Mesendoderm (in vitro differentiated cells): ENCODE measurements around the gene MAT1A.
"Not testable (repeated sequence)": the region's sequence is repeated elsewhere in the genome, so short reads cannot be mapped to it uniquely, and the experiment has no call there.

Experiments
- DNase-seq: peaks from one replicate; pipeline ENCODE4 v3.0.0; 2013
- H2AK5ac ChIP-seq: 2 replicates; pipeline ENCODE4 v1.6.1; 2013; ENCODE audit warnings: low read length, inconsistent platforms
- H2BK120ac ChIP-seq: 2 replicates; pipeline ENCODE4 v1.6.1; 2013; ENCODE audit warnings: low read depth, mild to moderate bottlenecking, low read length, moderate library complexity, mixed read lengths
- H2BK15ac ChIP-seq: replicated peaks from 2 replicates; pipeline ENCODE4 v1.6.1; 2013; ENCODE audit warnings: low read depth, mild to moderate bottlenecking, moderate library complexity
- H2BK5ac ChIP-seq: 2 replicates; pipeline ENCODE4 v1.6.1; 2013; ENCODE audit warnings: low read length, inconsistent platforms
- H3K18ac ChIP-seq: 2 replicates; pipeline ENCODE4 v1.6.1; 2013; ENCODE audit warnings: mild to moderate bottlenecking, low read length, mixed read lengths
- H3K23ac ChIP-seq: one replicate; pipeline ENCODE4 v1.6.1; 2013; ENCODE audit warnings: low read length
- H3K27ac ChIP-seq: 2 replicates; pipeline ENCODE4 v1.5.1; 2013; ENCODE audit warnings: low read depth, mild to moderate bottlenecking, inconsistent platforms, low read length, moderate library complexity
- H3K27me3 ChIP-seq: 2 replicates; pipeline ENCODE4 v1.6.1; 2013; ENCODE audit warnings: low read length, control low read depth, mild to moderate bottlenecking, inconsistent platforms; ENCODE audit not compliant: insufficient read depth, poor library complexity
- H3K36me3 ChIP-seq: 2 replicates; pipeline ENCODE4 v1.6.1; 2013; ENCODE audit warnings: low read length, inconsistent platforms; ENCODE audit not compliant: control insufficient read depth, insufficient read depth
- H3K4ac ChIP-seq: one replicate; pipeline ENCODE4 v1.6.1; 2013; ENCODE audit warnings: low read depth, mild to moderate bottlenecking, low read length, moderate library complexity
- H3K4me1 ChIP-seq: 2 replicates; pipeline ENCODE4 v1.6.1; 2013; ENCODE audit warnings: low read depth, low read length, inconsistent platforms; ENCODE audit not compliant: control insufficient read depth
- H3K4me2 ChIP-seq: 2 replicates; pipeline ENCODE4 v1.6.1; 2013; ENCODE audit warnings: low read length
- H3K4me3 ChIP-seq: 2 replicates; pipeline ENCODE4 v1.5.1; 2013; ENCODE audit warnings: mild to moderate bottlenecking, low read length
- H3K56ac ChIP-seq: one replicate; pipeline ENCODE4 v1.6.1; 2013; ENCODE audit warnings: low read length
- H3K79me1 ChIP-seq: 2 replicates; pipeline ENCODE4 v1.6.1; 2013; ENCODE audit warnings: low read length, inconsistent platforms
- H3K79me2 ChIP-seq: 2 replicates; pipeline ENCODE4 v1.6.1; 2013; ENCODE audit warnings: mild to moderate bottlenecking, low read length; ENCODE audit not compliant: control insufficient read depth, insufficient read depth
- H3K9ac ChIP-seq: 2 replicates; pipeline ENCODE4 v1.6.1; 2013; ENCODE audit warnings: low read length, inconsistent platforms
- H4K5ac ChIP-seq: one replicate; pipeline ENCODE4 v1.6.1; 2013; ENCODE audit warnings: low read length
- H4K8ac ChIP-seq: one replicate; pipeline ENCODE4 v1.6.1; 2013; ENCODE audit warnings: low read depth, mild to moderate bottlenecking, control low read depth, low read length, moderate library complexity
- WGBS: extraction: QIAGEN DNeasy Blood & Tissue Kit; methylation state at CpG from one replicate; pipeline ENCODE4 v1.1.7; 2013; ENCODE audit warnings: low lambda C conversion rate, missing lambda C conversion rate; ENCODE audit not compliant: insufficient coverage; ENCODE audit errors: extremely low coverage; 5-methylcytosine and 5-hydroxymethylcytosine counted together

MAT1A gene

DNA sequence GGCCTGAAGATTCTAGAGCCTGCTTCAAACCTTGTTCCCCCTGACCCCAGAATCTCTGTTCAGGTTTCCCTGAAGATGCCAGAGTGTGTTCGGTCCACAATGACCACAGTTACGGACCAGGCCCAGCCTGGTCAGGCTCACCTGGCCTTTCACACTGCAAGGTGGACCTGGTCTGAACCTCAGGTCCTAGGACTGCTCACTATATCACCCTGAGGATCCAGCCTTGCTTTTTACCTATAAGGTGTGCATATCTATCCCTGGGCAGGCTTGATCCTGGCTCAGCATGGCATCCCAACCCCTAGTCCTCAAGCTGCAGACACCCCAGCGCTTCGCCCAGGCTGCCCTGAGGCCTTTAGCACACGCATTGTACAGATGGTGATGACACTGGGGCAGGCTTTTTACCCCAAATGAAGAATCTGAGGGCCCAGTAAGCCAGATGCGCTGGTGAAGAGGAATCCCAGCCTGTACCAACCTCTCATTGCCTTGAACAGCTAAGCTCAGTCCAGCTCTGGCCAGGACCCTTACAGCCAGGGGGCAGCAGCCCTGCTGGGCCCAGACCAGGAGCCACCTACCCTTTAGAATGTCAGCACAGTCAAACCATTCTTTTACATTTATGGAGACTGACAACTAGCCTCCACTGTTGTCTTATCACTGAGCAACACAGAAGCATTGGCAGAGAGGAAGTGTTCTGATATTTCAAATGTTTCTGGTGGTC lies 28.0 kb downstream of the MAT1A start:
- Histone ChIP-seq H2BK120ac (no peak overlapping the region), H3K36me3 (no peaks in the 10 kb centered on the region), H3K9ac (no peak overlapping the region), H2BK15ac (no peak overlapping the region), H3K79me2 (no peaks in the 10 kb centered on the region), H3K4me2 (no peak overlapping the region), H3K27ac (no peak overlapping the region), H3K18ac (no peak overlapping the region), H3K4me1 (peaks cover 7% of the 10 kb centered on the region), H4K5ac (no peak overlapping the region), H3K4ac (no peak overlapping the region), H3K79me1 (no peaks in the 10 kb centered on the region), H4K8ac (no peak overlapping the region), H3K23ac (no peak overlapping the region), H2AK5ac (no peak overlapping the region), H2BK5ac (no peak overlapping the region), H3K27me3 (no peaks in the 10 kb centered on the region), H3K4me3 (no peak overlapping the region), H3K56ac (no peak overlapping the region)
- no peak for DNase-seq
- WGBS, result no CpG with 5 or more reads among the region's 6 CpGs

DNA sequence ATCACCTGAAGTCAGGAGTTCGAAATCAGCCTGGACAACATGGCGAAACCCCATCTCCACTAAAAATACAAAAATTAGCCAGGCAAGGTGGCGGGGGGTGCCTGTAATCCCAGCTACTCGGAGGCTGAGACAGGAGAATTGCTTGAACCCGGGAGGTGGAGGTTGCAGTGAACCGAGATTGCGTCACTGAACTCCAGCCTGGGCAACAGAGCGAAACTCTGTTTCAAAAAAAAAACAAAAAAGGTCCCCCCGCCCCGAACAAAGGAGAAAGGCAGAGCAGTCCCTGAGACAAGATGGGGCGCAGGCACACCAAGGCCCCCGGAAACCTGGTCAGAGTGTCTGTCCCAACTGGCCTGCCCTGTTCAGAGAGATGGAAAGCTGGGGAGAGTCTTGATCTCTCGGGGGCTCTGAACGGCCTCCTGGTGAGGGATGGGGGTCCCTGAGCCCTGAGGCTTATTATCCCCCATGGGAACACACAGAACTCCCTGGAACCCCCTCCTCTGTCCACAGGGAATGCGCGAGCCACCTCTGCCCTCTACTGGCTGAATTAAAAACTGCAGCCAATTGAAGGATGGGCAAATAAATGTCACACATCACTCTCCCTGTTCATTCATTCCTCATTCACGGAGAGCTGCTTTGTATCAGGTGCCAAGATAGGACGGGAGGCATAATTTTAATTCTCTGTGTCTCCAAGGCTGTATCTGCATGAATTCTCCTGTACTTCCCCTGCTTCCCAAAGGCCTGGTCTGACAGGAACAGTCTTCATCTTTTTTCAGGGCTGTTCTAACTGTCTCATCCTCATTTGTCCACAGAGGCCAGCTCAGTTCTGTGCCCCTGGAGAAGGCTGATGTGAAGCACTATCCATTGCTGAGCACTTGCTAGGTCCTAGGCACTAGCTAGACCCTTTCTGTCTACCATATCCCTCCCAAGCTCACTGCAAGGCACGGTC lies 28.9 kb downstream of the MAT1A start:
- no peaks in the 10 kb centered on the region for H3K36me3 ChIP-seq
- no peak overlapping the region for H2BK120ac ChIP-seq
- no peak overlapping the region for H3K9ac ChIP-seq
- H3K4me2 ChIP-seq, result no peak overlapping the region
- no peak overlapping the region for H2BK15ac ChIP-seq
- H3K79me2 ChIP-seq, result no peaks in the 10 kb centered on the region
- H4K8ac ChIP-seq, result no peak overlapping the region
- no peak overlapping the region for H3K23ac ChIP-seq
- H2AK5ac ChIP-seq, result no peak overlapping the region
- no peak overlapping the region for H3K56ac ChIP-seq
- no peak overlapping the region for H2BK5ac ChIP-seq
- H4K5ac ChIP-seq, result no peak overlapping the region
- no peak overlapping the region for H3K4me3 ChIP-seq
- H3K27me3 ChIP-seq, result no peaks in the 10 kb centered on the region
- H3K18ac ChIP-seq, result no peak overlapping the region
- H3K4ac ChIP-seq, result no peak overlapping the region
- no CpG with 5 or more reads among the region's 19 CpGs for WGBS
- peak; percentile 47 for DNase-seq
- no peak overlapping the region for H3K27ac ChIP-seq
- peaks cover 3% of the 10 kb centered on the region for H3K4me1 ChIP-seq
- no peaks in the 10 kb centered on the region for H3K79me1 ChIP-seq

DNA sequence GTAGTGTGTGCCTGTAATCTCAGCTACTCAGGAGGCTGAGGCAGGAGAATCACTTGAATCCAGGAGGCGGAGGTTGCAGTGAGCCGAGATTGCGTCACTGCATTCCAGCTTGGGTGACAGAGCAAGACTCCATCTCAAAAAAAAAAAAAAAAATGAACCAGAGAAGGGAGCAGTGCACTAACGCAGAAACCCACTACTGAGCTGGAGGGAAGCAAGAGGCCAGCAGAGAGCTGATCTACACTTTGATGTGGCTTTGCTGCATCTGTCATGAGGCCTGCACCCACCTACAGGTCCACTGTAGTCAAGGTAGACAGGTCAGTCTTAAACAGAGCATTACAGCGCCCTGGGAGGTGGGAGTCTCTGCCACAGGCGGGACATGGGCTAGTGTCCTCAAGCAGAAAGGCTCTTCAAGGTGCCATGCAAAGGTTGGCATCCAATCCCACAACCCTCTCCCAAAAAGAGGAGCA lies 30.0 kb downstream of the MAT1A start:
- Histone ChIP-seq H4K5ac (no peak overlapping the region), H3K4me1 (peaks cover under 1% of the 10 kb centered on the region), H3K27me3 (no peaks in the 10 kb centered on the region), H3K36me3 (no peaks in the 10 kb centered on the region), H3K9ac (no peak overlapping the region), H2BK120ac (no peak overlapping the region), H3K4ac (no peak overlapping the region), H3K4me2 (no peak overlapping the region), H2BK15ac (no peak overlapping the region), H2BK5ac (no peak overlapping the region), H3K79me1 (no peaks in the 10 kb centered on the region), H3K4me3 (no peak overlapping the region), H4K8ac (no peak overlapping the region), H3K23ac (no peak overlapping the region), H3K56ac (no peak overlapping the region), H3K27ac (no peak overlapping the region), H2AK5ac (no peak overlapping the region), H3K18ac (no peak overlapping the region), H3K79me2 (no peaks in the 10 kb centered on the region)
- peak; percentile 33 for DNase-seq
- no CpG with 5 or more reads among the region's 6 CpGs for WGBS

DNA sequence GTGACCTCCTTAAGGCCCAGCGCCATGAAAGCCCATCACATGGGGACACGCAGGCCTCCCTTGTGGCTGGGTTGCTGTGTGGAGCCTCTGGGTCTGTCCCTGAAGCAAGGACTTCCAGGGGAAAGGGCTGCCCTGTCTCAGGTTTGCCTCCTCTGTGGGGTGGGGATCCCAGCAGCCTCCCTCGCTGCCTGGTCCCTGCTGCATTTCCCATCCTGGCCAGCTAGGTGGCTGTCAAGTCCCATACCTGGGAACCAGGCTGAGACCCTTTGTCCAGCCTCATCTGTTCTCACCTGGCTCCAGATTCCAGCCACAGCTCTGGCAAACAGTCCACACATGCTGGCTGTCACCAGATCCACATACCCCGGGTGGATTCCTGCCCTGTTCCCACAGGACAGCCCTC lies 32.7 kb downstream of the MAT1A start:
- H3K27ac ChIP-seq, H3K9ac ChIP-seq, H2BK5ac ChIP-seq, H3K79me2 ChIP-seq, H3K4me1 ChIP-seq, H3K4me3 ChIP-seq, H3K27me3 ChIP-seq, H2AK5ac ChIP-seq, H3K4ac ChIP-seq, H2BK15ac ChIP-seq, H3K18ac ChIP-seq, H4K8ac ChIP-seq, H3K36me3 ChIP-seq, H4K5ac ChIP-seq, H3K23ac ChIP-seq, H3K4me2 ChIP-seq, H2BK120ac ChIP-seq, H3K79me1 ChIP-seq: not testable (repeated sequence)
- H3K56ac ChIP-seq, result peak overlapping the region; percentile 34
- no CpG with 5 or more reads among the region's 4 CpGs for WGBS
- DNase-seq, result peak; percentile 71

DNA sequence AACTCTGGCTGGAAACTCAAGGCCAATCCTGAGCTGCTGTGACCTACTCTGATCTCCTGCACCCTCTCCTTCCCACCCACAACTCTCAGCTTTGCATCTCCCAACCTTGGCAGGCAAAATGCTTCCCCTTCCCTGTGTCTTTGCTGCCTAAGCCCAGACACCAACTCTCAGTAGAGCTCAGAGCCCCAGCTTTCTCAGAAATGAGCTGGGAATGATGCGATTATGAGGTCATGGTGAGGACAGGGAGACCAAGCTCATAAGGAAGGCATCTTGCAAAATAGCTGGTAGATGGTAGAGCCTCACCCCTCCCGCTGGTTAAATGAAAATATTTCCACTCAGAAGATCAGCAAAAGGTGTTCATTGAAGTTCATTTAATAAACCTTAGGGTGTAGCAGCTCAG lies 34.7 kb downstream of the MAT1A start:
- not testable (repeated sequence) for H2BK15ac ChIP-seq, H3K56ac ChIP-seq, H3K27me3 ChIP-seq, H3K27ac ChIP-seq, H3K79me2 ChIP-seq, H2AK5ac ChIP-seq, DNase-seq, H3K4me1 ChIP-seq, H3K36me3 ChIP-seq, H3K4ac ChIP-seq, H4K5ac ChIP-seq, H3K23ac ChIP-seq, H3K18ac ChIP-seq, H2BK120ac ChIP-seq, H3K4me2 ChIP-seq, H4K8ac ChIP-seq, H3K9ac ChIP-seq, H3K4me3 ChIP-seq, H2BK5ac ChIP-seq, H3K79me1 ChIP-seq
- no CpG with 5 or more reads among the region's 2 CpGs for WGBS
